A673 (cell line): ENCODE data around the gene RXRA.

Experiments
- EZH2 ChIP-seq: fragments of 200-600 bp; sonication (generic); IDR thresholded peaks from 2 replicates; pipeline ENCODE4 v1.6.1; 2017; ENCODE audit warnings: borderline replicate concordance, low read depth, mild to moderate bottlenecking, mixed read lengths, antibody characterized with exemption, low read length; ENCODE audit not compliant: poor library complexity, severe bottlenecking
- TF ChIP-seq, protein P1 (sequence below): fragments of 300-800, 200-600 bp; sonication (generic); conservative IDR thresholded peaks from 2 replicates; pipeline ENCODE4 v1.5.1; 2017; ENCODE audit warnings: low read depth, mild to moderate bottlenecking, antibody characterized with exemption, low read length, moderate library complexity, mixed read lengths

DNA sequence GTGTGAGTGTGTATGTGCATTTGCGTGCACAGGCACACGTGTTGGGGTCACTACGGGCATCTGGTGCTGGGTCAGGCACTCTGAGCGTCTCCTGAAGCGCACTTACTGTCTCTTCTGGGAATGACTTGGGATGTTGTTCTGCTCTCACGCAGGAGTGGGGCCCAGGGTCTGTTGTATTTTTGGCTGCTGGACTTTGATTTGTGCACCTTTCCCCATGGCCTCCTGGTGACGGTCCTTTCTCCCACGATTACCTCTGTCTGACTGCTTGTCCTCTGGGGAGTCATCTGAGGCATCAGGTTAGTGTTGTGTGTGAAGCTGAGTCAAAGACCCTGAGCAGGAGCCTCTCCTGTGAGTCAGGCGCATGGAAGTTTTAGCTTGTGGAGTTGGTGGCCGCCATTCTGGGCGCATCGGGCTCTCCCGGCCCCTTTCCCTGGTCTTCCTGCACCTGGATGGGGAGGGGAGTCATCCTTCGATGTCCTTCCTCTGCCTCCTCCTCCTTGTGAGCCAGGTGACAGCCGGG is 62.1 kb downstream of the RXRA start:
- TF ChIP-seq, protein P1, sequence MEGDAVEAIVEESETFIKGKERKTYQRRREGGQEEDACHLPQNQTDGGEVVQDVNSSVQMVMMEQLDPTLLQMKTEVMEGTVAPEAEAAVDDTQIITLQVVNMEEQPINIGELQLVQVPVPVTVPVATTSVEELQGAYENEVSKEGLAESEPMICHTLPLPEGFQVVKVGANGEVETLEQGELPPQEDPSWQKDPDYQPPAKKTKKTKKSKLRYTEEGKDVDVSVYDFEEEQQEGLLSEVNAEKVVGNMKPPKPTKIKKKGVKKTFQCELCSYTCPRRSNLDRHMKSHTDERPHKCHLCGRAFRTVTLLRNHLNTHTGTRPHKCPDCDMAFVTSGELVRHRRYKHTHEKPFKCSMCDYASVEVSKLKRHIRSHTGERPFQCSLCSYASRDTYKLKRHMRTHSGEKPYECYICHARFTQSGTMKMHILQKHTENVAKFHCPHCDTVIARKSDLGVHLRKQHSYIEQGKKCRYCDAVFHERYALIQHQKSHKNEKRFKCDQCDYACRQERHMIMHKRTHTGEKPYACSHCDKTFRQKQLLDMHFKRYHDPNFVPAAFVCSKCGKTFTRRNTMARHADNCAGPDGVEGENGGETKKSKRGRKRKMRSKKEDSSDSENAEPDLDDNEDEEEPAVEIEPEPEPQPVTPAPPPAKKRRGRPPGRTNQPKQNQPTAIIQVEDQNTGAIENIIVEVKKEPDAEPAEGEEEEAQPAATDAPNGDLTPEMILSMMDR = no peak
- no peak for TF ChIP-seq EZH2
